Fibroblast of the aortic adventitia (primary cell): ENCODE measurements around the gene P2RY4. TPM values are rescaled to one million over a fixed set of nuclear protein-coding genes. Genes with fewer than 3 reads are reported as not detected.

Source experiments
- DNase-seq: peaks from one replicate; pipeline ENCODE4 v3.0.0-alpha.2; 2010; ENCODE audit warnings: low read depth
- H3K4me3 ChIP-seq: 2 replicates; pipeline ENCODE4 v1.5.1; 2011; ENCODE audit warnings: low read depth, mild to moderate bottlenecking, control low read depth, low read length, moderate library complexity
- total RNA-seq: library from RNA; depleted of rRNA; stranded (reverse); fragments of >200 nt; gene quantifications from 2 replicates; pipeline ENCODE4 v1.2.3, GENCODE V29; 2012; ENCODE audit warnings: low replicate concordance
- TF ChIP-seq, protein P1 (sequence below): IDR thresholded peaks from 2 replicates; pipeline ENCODE4 v1.5.1; 2011; ENCODE audit warnings: mild to moderate bottlenecking, low read length, control low read depth, inconsistent platforms; ENCODE audit not compliant: insufficient read depth

Gene P2RY4
- total RNA-seq, 1 donor, result 0.09 TPM

DNA sequence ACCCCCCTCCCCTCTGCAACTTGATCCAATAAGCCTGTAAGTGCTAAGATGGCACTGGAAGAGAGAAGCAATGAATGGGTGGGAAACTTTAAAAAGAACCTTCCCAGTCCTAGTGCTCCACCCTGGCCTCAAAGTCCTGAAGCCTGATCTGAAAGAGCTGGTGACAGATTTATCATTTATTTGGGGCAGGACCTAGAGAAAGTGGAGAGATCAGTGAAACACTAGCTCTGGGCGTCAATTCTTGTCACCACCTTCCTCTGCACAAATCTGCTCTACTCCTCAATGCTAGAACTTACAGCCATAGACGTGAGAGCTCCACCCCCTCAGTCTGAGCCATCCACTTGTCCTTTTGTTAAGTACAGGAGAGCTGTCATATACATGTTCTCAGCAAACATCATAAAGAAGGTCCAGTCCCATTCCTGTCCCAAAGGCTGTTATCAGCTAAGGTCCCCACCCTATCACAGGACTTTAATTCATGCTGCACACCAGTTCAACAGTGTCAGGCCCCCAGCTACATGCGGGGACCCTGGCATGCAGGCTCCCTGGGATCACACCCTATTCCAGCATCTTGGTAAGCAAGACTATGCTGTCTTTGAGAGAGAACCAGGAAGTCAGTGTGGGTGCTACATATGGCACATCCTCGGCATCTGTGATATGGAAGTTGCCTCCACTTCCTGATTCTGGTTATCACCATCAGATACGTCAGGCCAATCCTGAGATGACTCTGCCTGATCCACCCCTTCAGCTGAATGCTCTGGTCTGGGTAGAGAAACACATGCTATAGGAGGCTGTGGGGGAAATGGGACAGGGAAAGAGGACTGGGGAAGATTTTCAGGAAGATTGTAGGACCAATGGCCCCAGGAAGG lies 2.3 kb downstream of the P2RY4 start:
- TF ChIP-seq, protein P1, sequence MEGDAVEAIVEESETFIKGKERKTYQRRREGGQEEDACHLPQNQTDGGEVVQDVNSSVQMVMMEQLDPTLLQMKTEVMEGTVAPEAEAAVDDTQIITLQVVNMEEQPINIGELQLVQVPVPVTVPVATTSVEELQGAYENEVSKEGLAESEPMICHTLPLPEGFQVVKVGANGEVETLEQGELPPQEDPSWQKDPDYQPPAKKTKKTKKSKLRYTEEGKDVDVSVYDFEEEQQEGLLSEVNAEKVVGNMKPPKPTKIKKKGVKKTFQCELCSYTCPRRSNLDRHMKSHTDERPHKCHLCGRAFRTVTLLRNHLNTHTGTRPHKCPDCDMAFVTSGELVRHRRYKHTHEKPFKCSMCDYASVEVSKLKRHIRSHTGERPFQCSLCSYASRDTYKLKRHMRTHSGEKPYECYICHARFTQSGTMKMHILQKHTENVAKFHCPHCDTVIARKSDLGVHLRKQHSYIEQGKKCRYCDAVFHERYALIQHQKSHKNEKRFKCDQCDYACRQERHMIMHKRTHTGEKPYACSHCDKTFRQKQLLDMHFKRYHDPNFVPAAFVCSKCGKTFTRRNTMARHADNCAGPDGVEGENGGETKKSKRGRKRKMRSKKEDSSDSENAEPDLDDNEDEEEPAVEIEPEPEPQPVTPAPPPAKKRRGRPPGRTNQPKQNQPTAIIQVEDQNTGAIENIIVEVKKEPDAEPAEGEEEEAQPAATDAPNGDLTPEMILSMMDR, result no peak
- H3K4me3 ChIP-seq, result no peak overlapping the region
- DNase-seq, result no peak

DNA sequence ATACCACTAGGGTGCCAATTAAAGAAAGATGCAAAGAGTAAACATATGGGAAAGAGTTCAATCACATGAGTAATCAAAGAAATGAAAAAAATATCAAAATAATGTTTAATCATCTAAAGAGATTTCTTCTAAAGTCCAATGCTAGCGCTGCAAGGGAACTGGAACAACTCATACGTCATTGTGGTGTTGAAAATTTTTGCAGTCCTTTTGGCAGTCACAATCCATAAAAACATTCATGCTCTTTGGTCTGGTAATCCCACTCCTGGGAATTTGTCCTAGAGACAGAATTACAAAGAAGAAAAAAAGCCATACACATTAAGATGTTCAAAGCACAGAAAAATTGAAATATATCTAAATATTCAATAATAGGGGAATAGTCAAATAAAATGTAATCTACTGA lies 4.6 kb downstream of the P2RY4 start:
- no peak for DNase-seq
- TF ChIP-seq, protein P1, result no peak
- H3K4me3 ChIP-seq, result no peak overlapping the region

DNA sequence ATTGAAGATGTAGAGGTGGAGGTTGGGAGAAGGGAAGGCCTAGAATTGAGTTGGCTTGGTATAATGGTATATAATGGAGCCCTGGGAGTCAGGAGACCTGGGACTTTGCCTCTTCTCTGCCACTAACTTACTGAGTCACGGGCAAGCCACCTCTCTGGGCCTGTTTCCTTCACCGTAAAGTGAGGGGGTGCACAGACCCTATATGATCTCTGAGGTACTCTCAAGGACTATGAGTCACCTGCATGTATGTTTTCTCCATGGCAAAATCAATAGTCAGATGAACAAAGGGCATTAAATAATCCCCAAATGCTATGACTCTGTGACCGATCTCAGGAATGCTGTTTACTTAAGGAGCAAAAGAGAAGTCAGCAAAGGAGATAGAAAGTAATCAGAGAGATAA lies 5.1 kb downstream of the P2RY4 start:
- TF ChIP-seq, protein P1, result no peak
- no peak overlapping the region for H3K4me3 ChIP-seq
- no peak for DNase-seq

DNA sequence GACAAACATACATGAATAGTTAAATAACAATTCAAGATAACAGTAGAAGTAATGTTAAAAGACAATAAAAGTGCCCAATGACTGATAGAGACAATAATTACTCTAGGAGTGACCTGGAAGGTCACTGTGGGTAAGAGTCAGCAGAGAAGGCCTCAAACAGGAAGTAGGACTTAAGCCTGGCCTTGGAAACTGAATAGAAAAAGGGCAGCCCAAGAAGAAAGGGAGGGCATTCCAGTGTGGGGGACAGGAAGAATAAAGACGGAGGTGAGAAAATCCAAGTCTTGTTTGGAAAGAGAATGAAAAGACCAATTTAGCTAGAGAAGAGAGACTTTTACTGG lies 6.0 kb downstream of the P2RY4 start:
- H3K4me3 ChIP-seq, result no peak overlapping the region
- TF ChIP-seq, protein P1, result no peak
- no peak for DNase-seq

DNA sequence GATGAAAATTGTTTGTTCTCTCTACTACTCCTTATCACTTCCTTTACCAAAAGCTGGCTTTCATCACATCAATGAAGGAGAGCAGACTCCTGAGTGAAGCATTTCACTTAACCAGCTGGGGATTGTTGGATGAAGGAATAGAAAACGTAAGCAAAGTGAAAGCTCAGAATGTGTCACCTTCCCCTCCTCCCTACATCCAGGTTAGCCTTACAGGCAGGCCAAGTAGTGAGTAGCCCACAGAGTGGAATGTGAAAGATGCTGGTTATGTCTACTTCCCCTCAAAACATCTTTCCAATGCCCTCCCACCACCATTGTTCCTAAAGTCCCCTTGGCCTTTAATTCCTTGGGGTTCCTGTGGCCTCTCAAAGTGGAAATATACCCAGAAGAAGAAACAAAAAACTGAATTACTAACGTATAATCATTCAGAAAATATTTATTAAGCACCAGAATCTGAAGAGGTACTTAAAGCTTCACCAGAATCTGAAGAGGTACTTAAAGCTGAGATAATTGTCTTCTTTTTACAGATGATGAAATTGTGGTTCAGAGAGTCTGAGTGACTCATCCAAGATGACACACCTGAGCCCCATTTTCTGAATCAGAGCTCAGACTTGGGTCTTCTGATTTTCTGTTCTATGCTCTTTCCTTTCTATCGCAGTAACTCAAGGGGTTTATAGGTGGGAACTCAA lies 6.5 kb downstream of the P2RY4 start:
- TF ChIP-seq, protein P1, result no peak
- H3K4me3 ChIP-seq, result no peak overlapping the region
- DNase-seq, result no peak

DNA sequence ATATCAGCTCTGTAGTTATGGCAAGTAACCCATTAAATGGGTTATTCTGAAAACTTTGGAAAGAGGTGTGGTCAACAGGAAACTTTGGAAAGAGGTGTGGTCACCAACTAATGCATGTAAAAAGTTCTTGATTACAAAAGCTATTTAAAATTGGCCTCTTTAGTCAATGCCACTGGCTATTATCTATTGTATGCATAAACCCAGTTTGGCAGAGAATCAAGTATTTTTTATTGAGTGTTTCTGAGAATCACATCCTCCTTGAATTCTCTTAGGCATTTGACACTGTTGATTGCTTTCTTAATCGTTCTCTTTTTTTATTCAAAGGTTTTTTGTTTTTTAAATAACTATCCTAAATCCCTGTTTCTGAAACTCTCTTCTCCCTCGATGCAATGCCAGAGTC lies 7.5 kb downstream of the P2RY4 start:
- no peak for DNase-seq
- TF ChIP-seq, protein P1, result no peak
- no peak overlapping the region for H3K4me3 ChIP-seq
